HG03520 (cell line): ENCODE data around the gene KRT6A.

Experiments
- ATAC-seq: cut with Tn5 transposase; IDR thresholded peaks from one replicate; pipeline ENCODE4 v1.9.1; 2021; ENCODE audit warnings: mild to moderate bottlenecking, moderate library complexity; ENCODE audit not compliant: unreplicated experiment

Gene KRT6A

DNA sequence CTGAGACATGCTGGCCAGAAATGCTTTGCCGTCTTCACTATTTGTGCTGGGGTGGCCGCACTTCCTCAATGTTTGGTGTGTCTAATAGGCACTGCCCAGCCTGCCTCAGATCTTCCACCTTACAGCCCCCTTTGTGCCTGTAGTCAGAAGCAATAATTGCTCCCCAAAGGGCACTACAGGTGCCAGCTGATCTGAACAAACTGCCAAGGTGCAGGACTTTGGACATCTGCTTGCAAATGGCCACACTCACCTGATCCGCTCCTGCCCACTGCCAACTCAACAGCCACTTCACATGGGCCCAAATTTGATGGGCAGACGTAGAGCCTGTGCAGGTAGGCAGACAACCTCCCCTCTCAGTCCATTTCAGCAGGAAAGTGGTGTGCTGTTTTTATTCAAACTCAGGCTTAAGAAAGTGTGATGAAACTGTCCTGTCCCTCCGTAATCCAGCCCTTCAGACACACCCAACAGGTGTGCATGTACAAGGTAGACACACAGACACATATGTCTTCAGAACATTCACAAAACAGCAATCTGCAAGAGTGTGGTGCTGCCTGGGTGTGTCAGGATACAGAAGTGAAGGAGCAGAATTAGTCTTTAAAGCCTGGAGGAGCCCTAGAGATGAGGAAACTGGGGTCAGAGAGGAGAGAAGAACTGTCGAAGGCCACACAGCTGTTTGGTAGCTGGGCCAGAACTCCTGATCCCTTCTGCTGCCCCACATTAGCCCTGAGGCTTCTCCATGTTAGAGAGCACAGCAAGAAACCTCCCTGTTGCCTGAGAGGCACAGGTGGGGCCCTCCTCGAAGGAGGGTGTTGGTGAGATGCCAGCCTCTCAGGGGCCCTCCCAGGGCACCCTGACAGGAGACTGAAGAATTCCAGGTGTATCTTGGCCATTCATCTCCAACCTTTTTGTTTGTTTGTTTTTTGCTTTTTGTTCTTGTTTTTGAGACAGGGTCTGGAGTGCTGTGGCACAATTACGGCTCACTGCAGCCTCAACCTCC, 54.5 kb downstream of the KRT6A start:
- ATAC-seq, result no peak

DNA sequence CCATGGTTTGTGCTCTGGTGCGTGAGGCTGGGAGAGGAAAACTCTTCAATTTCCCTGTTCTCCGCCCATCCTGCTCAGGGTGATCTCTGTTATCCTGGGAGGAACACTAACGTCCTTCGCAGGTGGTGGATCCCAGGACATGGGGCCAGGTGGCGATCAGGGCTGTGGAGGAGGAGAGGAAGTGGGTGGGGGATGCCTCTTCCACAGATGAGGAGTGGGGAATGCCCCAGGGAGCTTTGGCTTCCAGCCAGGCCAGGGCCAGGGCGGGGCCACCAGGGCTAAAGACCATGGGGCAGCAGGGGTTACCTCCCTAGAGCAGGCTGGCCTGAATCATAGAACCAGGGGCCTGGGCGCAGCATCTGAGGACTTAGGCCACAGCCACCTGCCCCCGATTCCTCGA, 55.5 kb downstream of the KRT6A start:
- no peak for ATAC-seq
